ENCODE measurements around the gene NDUFAF8.

NDUFAF8 gene

GRCh38 chr17:81273698-81274470 lies 34.8 kb downstream of the NDUFAF8 start:
- DNase-seq (ENCODE audit: low read depth in 3 of 3) = no peak

GRCh38 chr17:81274471-81274855 lies 35.3 kb downstream of the NDUFAF8 start:
- DNase-seq (ENCODE audit: low read depth in 3 of 3) = no peak

- no peak for DNase-seq (ENCODE audit: low read depth in 3 of 3)
Measured at GRCh38 chr17:81276781-81277180, 37.7 kb downstream of the NDUFAF8 start.

GRCh38 chr17:81277421-81277820 lies 38.3 kb downstream of the NDUFAF8 start:
- DNase-seq (ENCODE audit: low read depth in 3 of 3) = no peak

GRCh38 chr17:81277946-81278693 lies 39.0 kb downstream of the NDUFAF8 start:
- no peak for DNase-seq (ENCODE audit: low read depth in 3 of 3)

GRCh38 chr17:81278831-81279230 lies 39.7 kb downstream of the NDUFAF8 start:
- DNase-seq (ENCODE audit: low read depth in 3 of 3) = no peak

- no peak for DNase-seq (ENCODE audit: low read depth in 3 of 3)
Measured at GRCh38 chr17:81279278-81280275, 40.5 kb downstream of the NDUFAF8 start.

- DNase-seq (ENCODE audit: low read depth in 3 of 3) = no peak
Measured at GRCh38 chr17:81280571-81280970, 41.5 kb downstream of the NDUFAF8 start.

GRCh38 chr17:81282141-81282540 lies 43.0 kb downstream of the NDUFAF8 start:
- DNase-seq (ENCODE audit: low read depth in 3 of 3) = no peak

GRCh38 chr17:81282876-81283275 lies 43.8 kb downstream of the NDUFAF8 start:
- DNase-seq (ENCODE audit: low read depth in 3 of 3) = no peak

- peak; percentile 19 to 47 (median 34) for DNase-seq (ENCODE audit: low read depth in 3 of 3)
Measured at GRCh38 chr17:81285179-81285878, 46.2 kb downstream of the NDUFAF8 start.

- no peak for DNase-seq (ENCODE audit: low read depth in 3 of 3)
Measured at GRCh38 chr17:81285894-81286293, 46.8 kb downstream of the NDUFAF8 start.

GRCh38 chr17:81286491-81287145 lies 47.5 kb downstream of the NDUFAF8 start:
- DNase-seq (ENCODE audit: low read depth in 3 of 3) = no peak

- DNase-seq (ENCODE audit: low read depth in 3 of 3) = no peak
Measured at GRCh38 chr17:81287152-81287551, 48.0 kb downstream of the NDUFAF8 start.

- no peak for DNase-seq (ENCODE audit: low read depth in 3 of 3)
Measured at GRCh38 chr17:81287741-81288430, 48.8 kb downstream of the NDUFAF8 start.

GRCh38 chr17:81288715-81289114 lies 49.6 kb downstream of the NDUFAF8 start:
- no peak for DNase-seq (ENCODE audit: low read depth in 3 of 3)

GRCh38 chr17:81289627-81290026 lies 50.5 kb downstream of the NDUFAF8 start:
- no peak for DNase-seq (ENCODE audit: low read depth in 3 of 3)

- no peak for DNase-seq (ENCODE audit: low read depth in 3 of 3)
Measured at GRCh38 chr17:81290230-81290629, 51.1 kb downstream of the NDUFAF8 start.

Data from stimulated activated CD4-positive, alpha-beta T cell treated with anti-CD3 and anti-CD28 coated beads, TNF-alpha, amount 100 ng/mL, for 4 hours (primary cell).